Embryonic facial prominence (tissue), 1 donor: ENCODE data around the gene ACOT7.

ENCODE experiments used
- DNase-seq: peaks from one replicate; pipeline ENCODE4 v3.0.0-alpha.2; 2016; ENCODE audit errors: extremely low spot score

The ACOT7 gene

GRCh38 chr1:6424619-6425593, 31.3 kb upstream of the ACOT7 start, which contains the start of gene ESPN:
Gene ESPN (plus strand): TSS chr1:6424776. CDS start chr1:6424956, 180 bp downstream.
- DNase-seq = no peak

GRCh38 chr1:6424000-6424565, 30.5 kb upstream of the ACOT7 start:
- DNase-seq = no peak

DNA sequence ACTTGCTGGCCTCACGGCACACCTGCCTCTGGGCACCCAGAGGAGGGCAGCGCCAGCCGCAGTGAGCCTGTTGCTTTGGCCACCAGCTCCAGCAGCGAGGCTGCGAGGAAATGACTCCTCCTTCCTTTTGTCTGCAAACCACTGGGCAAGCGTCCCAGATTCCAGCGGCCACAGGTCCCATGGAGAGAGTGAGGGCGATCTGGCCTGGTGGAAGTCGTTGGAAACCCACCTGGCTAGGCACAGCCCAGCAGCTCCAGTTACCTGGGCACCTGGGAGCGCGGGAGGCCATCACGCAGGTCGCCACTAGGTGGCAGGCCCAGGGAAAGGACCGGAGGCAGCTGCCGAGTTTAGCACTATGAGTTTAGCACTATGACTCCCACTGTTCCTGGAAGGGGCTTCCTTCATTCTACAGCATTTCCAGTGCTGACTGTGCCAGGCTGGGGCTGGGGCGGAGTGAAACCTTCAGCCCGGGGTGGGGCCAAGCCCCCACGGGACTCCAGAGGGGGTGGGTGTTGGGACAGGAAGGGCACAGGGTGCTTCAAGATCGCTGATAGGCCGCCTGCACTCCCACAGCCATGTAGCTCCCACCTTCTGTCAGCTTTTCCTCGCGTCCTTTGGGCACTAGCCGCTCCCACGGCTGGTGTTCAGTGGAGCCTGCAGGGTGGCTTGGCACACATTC, 29.9 kb upstream of the ACOT7 start:
- DNase-seq = no peak

DNA sequence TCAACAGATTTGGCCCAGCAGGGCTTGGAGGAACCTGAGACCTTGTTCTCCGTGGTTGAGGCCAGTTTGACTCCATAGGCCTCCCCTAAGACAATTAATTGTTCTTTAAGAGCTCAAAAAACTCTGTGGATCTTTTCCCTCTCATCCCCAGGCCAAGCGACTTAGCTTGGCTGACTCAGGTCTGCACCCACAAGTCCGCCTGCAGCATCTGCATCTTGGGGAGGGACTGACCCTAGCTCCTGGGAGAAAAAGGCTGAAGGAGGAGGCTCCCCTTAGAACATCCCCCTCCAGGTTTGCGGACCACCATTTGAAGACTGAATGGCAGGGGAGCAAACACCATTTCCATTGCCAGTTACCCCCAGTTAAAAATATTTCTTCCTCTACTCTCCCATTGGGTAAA, 27.7 kb upstream of the ACOT7 start:
- no peak for DNase-seq

DNA sequence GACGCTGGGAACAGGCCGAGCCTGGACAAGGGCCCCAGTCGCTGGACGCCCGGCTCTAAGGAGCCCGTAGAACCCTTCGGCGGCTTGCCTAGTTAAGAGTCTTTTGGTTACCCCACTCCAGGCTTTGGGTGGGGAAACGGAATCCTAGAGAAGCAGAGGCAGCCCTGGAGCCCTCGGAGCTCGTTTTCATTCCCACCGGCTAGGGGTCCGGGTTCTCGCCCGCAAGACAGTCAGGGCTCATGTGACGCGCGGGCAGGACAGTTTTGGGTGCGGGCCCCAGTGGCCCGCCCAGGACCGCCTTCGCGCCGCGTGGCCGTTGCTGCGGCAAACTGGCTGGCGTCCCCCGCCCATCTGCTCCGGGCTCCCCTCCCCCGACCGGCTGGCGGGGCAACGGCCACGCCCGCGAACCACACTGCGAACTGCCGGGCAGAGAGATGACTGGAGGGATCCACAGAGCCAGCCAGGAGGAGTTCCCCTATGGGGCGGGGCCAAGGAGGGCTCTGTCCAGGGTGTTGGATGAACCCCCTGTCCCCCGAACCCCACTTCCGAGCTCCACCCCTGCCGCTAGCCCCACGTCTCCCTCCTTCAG, 27.0 kb upstream of the ACOT7 start:
- no peak for DNase-seq

- DNase-seq = no peak
Observed at GRCh38 chr1:6419804-6420453, 26.4 kb upstream of the ACOT7 start, which contains the start of gene HES2. Gene HES2 (minus strand): TSS chr1:6419919. CDS start chr1:6419820, 99 bp downstream.

DNA sequence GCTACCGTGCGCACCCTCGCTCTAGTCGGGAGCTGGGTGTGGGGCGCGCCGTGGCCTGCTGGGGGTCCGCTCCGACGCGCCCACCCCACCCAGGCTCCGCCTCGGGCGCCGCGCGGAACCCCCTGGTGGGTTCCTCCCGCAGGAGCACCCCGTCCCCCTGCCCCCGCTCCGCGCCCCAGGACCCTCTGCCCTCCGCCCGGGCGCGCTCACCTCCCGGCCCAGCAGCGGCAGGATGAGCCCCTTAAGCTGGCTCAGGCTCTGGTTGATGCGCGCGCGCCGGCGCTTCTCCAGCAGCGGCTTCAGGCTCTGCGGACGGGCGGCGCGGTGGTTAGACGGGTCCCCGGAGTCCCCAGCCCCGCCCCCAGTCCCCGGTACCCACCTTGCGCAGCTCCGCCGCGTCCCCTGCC, 25.8 kb upstream of the ACOT7 start:
- DNase-seq = no peak

DNA sequence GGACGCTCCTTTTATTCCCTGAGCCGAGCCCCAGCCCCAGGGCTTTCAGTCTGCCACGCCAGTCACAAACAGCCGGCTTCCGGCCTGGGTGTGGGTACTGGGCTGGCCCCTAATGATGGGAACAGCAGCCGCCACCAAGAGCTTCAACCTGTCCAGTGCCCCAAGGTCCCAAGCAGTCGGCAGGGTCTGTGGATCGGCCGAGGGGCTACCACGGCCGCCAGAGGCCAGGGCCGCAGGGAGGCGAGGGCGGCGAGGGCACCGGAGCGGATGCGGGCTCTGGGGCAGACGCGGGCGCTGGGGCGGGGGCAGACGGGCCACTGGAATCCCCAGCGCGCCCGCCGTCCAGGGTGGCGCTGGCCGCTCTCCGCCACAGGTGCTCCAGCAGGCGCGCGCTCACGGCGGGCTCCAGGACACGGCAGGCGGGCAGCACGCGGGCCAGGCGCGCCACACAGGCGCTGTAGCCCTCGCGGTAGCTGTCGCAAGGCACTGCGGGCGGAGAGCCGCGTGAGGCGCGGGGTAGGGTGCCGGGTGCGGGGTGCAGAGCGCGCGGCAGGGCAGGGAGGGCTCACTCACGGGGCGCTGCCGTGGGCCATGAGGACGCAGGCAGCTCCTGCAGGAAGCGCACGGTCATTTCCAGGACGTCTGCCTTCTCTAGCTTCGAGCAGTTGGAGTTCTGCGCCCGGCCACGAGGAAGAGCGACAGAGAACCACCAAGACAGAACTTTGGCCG, 25.3 kb upstream of the ACOT7 start:
- no peak for DNase-seq

DNA sequence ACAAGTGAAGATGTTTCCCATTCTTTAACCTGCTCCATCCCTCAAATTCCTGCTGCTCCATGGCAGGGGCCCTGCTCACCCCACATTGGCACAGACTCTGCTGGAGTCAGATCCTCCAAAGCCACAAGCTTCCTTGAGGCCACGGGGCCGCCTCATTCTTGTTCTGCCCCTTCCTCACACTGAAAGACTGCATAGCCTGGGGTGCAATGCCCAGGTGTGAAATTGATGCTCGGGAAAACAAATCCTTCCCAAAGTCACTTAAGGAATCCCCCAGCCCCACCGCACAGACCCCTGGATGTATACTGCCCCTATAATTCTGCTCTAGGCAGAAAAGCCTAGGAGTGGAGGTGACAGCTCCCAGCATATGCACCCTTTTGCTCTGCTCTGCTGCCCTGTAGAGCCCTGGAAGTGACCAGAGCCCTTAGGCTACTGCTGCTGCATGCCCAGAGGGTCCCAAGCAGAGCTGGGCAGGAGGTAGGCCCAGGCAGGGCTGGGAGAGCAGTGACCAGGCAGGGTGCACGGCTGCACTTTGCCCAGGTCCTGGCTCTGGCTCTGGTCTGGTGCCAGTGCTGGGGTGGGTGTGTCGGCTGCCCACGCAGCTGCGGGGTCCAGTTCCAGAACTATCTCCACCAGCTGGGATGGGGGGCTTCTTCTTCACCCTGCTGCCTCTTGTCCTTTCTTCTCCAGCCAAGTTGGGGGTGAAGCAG, 24.5 kb upstream of the ACOT7 start:
- no peak for DNase-seq

GRCh38 chr1:6416906-6417305, 23.3 kb upstream of the ACOT7 start:
- no peak for DNase-seq

- no peak for DNase-seq
Observed at GRCh38 chr1:6416295-6416656, 22.7 kb upstream of the ACOT7 start.

- DNase-seq = no peak
Observed at GRCh38 chr1:6414881-6415626, 21.5 kb upstream of the ACOT7 start.

GRCh38 chr1:6414443-6414844, 20.9 kb upstream of the ACOT7 start:
- DNase-seq = no peak

GRCh38 chr1:6412896-6413295, 19.3 kb upstream of the ACOT7 start:
- no peak for DNase-seq

- DNase-seq = no peak
Observed at GRCh38 chr1:6410248-6410893, 16.8 kb upstream of the ACOT7 start.

DNA sequence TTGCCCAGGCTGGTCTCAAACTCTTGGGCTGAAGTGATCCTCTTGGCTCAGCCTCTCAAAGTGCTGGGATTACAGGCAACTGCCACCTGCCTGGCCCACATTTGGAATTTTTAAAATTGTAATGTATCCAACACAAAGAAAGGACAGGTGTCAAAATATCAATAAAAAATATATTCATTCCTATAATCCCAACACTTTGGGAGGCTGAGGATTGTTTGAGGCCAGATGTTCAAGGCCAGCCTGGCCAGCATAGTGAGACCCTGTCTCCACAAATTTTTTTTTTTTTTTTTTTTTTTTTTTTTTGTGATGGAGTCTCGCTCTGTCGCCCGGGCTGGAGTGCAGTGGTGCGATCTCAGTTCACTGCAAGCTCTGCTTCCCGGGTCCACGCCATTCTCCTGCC, 16.2 kb upstream of the ACOT7 start:
- no peak for DNase-seq

DNA sequence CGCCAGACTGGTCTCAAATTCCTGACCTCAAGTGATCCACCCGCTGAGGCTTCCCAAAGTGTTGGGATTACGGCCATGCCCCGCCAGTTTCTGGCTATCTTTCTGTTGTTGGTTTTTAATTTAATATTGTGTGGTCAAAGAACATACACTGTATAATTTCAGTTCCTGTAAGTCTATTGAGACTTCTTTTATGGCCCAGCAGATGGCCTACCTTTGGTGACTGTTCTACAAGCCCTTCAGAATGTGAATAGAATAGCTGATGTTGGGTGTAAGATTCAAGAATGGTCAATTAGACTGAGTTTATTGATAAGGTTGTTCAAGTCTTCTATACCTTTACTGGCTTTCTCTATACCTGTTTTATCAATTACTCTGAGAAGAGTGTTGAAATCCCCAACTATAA, 15.5 kb upstream of the ACOT7 start:
- no peak for DNase-seq

- DNase-seq = no peak
Observed at GRCh38 chr1:6408023-6408422, 14.5 kb upstream of the ACOT7 start.

GRCh38 chr1:6401673-6402072, 8.1 kb upstream of the ACOT7 start:
- no peak for DNase-seq
